ENCODE data around the gene SPDYE16.
"Not testable (repeated sequence)": the region's sequence is repeated elsewhere in the genome, so short reads cannot be mapped to it uniquely, and the experiment has no call there.

The SPDYE16 gene

GRCh38 chr7:76497918-76498582, 45.0 kb downstream of the SPDYE16 start:
- not testable (repeated sequence) for H3K27ac ChIP-seq (ENCODE audit: low read length); H3K4me3 ChIP-seq (ENCODE audit: low read length); H3K36me3 ChIP-seq (ENCODE audit: control insufficient read depth, low read depth, low read length); H3K9me3 ChIP-seq (ENCODE audit: control insufficient read depth, low read depth, low read length); H3K9ac ChIP-seq (ENCODE audit: low read length); H3K27me3 ChIP-seq (ENCODE audit: control insufficient read depth, insufficient read depth, low read length); H3K4me1 ChIP-seq (ENCODE audit: control insufficient read depth, low read depth, low read length)

GRCh38 chr7:76495717-76496116, 47.4 kb downstream of the SPDYE16 start:
- not testable (repeated sequence) for H3K27me3 ChIP-seq (ENCODE audit: control insufficient read depth, insufficient read depth, low read length); H3K27ac ChIP-seq (ENCODE audit: low read length); H3K36me3 ChIP-seq (ENCODE audit: control insufficient read depth, low read depth, low read length); H3K9ac ChIP-seq (ENCODE audit: low read length); H3K4me1 ChIP-seq (ENCODE audit: control insufficient read depth, low read depth, low read length); H3K9me3 ChIP-seq (ENCODE audit: control insufficient read depth, low read depth, low read length); H3K4me3 ChIP-seq (ENCODE audit: low read length)

DNA sequence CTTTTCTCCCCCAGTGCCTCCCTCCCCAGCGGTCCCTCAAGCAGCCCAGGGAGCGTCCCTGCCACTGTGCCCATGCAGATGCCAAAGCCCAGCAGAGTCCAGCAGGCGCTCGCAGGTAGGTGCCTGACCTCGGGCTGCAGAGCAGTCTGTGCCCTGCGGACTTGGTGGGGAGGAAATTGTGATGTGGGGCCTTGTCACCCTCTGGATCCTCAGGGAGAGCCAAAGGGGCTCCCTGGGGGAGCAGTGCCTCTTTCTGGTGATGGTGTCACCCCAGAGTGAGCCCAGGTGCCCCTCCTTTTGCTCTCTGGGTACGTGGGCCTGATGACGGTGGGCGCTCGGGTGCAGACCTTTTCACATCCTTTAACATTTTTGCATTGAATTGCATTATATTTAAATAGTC, 51.0 kb downstream of the SPDYE16 start:
- not testable (repeated sequence) for H3K27me3 ChIP-seq (ENCODE audit: control insufficient read depth, insufficient read depth, low read length); H3K4me3 ChIP-seq (ENCODE audit: low read length); H3K4me1 ChIP-seq (ENCODE audit: control insufficient read depth, low read depth, low read length); H3K9ac ChIP-seq (ENCODE audit: low read length); H3K27ac ChIP-seq (ENCODE audit: low read length); H3K36me3 ChIP-seq (ENCODE audit: control insufficient read depth, low read depth, low read length); H3K9me3 ChIP-seq (ENCODE audit: control insufficient read depth, low read depth, low read length)

DNA sequence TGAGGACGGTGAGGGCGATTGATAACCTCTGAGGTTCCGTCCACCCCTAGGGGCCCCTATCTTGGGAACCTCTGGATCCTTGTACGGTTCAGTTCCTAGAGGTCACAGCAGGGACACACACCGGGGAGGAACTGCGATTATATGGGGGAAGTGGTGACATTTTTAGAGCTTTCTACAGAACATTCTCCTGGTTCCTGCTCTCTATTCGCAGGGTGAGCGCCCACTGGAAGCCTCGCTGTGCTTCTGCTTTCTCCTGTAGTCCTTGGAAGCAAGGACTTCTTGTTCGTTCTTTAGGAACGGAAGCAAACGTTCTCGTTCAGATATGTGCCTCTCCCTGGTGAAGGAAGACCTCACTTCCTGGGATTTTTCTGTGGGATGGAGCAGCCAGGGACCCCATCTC, 55.1 kb downstream of the SPDYE16 start:
- not testable (repeated sequence) for H3K4me1 ChIP-seq (ENCODE audit: control insufficient read depth, low read depth, low read length); H3K9ac ChIP-seq (ENCODE audit: low read length); H3K27me3 ChIP-seq (ENCODE audit: control insufficient read depth, insufficient read depth, low read length); H3K36me3 ChIP-seq (ENCODE audit: control insufficient read depth, low read depth, low read length); H3K27ac ChIP-seq (ENCODE audit: low read length); H3K4me3 ChIP-seq (ENCODE audit: low read length); H3K9me3 ChIP-seq (ENCODE audit: control insufficient read depth, low read depth, low read length)

GRCh38 chr7:76486618-76487017, 56.5 kb downstream of the SPDYE16 start:
- H3K9ac ChIP-seq (ENCODE audit: low read length); H3K27ac ChIP-seq (ENCODE audit: low read length): not testable (repeated sequence)

GRCh38 chr7:76485822-76486610, 57.1 kb downstream of the SPDYE16 start:
- H3K36me3 ChIP-seq (ENCODE audit: control insufficient read depth, low read depth, low read length); H3K4me1 ChIP-seq (ENCODE audit: control insufficient read depth, low read depth, low read length); H3K27me3 ChIP-seq (ENCODE audit: control insufficient read depth, insufficient read depth, low read length); H3K4me3 ChIP-seq (ENCODE audit: low read length); H3K9me3 ChIP-seq (ENCODE audit: control insufficient read depth, low read depth, low read length); H3K27ac ChIP-seq (ENCODE audit: low read length); H3K9ac ChIP-seq (ENCODE audit: low read length): not testable (repeated sequence)

More at GRCh38 chr7:76486618-76487017, 56.5 kb downstream of the SPDYE16 start:
- H3K9me3 ChIP-seq (ENCODE audit: control insufficient read depth, low read depth, low read length); H3K4me3 ChIP-seq (ENCODE audit: low read length); H3K27me3 ChIP-seq (ENCODE audit: control insufficient read depth, insufficient read depth, low read length); H3K36me3 ChIP-seq (ENCODE audit: control insufficient read depth, low read depth, low read length); H3K4me1 ChIP-seq (ENCODE audit: control insufficient read depth, low read depth, low read length): not testable (repeated sequence)

DNA sequence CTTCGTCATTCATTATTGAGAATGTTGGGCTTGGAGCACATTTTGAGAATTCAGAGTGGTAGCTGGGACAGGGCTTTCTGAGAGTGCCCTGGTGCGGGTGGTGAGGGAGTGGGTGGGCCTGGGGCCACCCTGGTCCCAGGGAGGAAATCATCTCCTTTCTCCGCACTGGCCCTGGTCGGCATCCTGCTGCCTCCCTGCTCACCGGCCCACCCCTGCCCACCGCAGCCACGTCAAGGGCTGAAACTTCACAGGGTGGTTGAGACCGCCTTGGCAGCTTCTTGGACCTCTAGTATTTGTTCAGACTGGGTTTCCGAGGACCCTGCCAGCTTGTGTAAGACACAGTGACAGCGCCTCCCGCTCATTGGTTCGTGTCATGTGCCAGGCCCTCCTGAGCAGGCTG, 58.6 kb downstream of the SPDYE16 start:
- H3K9me3 ChIP-seq (ENCODE audit: control insufficient read depth, low read depth, low read length); H3K27ac ChIP-seq (ENCODE audit: low read length); H3K4me3 ChIP-seq (ENCODE audit: low read length): not testable (repeated sequence)

DNA sequence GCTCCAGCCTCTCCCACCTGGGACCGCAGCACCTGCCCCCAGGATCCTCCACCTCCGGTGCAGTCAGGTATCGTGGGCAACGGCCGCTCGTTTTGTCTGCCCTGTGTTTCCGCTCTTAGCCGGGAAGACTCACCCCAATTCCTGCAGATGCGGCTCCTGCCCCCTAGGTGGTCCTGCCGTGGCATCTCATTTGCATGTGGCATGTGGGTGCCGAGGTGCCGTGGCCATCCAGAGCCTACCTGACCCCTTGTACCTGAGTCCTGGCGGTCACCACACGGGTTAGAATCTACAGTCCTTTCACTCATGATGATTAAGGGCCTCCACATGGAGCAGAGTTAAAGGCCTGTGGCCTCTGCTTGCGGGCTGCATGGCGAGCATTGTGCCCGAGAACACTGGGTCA, 60.0 kb downstream of the SPDYE16 start:
- not testable (repeated sequence) for H3K9ac ChIP-seq (ENCODE audit: low read length); H3K36me3 ChIP-seq (ENCODE audit: control insufficient read depth, low read depth, low read length); H3K9me3 ChIP-seq (ENCODE audit: control insufficient read depth, low read depth, low read length); H3K4me1 ChIP-seq (ENCODE audit: control insufficient read depth, low read depth, low read length); H3K4me3 ChIP-seq (ENCODE audit: low read length); H3K27ac ChIP-seq (ENCODE audit: low read length); H3K27me3 ChIP-seq (ENCODE audit: control insufficient read depth, insufficient read depth, low read length)

More for the DNA sequence above, 58.6 kb downstream of the SPDYE16 start:
- H3K27me3 ChIP-seq (ENCODE audit: control insufficient read depth, insufficient read depth, low read length); H3K36me3 ChIP-seq (ENCODE audit: control insufficient read depth, low read depth, low read length); H3K4me1 ChIP-seq (ENCODE audit: control insufficient read depth, low read depth, low read length); H3K9ac ChIP-seq (ENCODE audit: low read length): not testable (repeated sequence)

GRCh38 chr7:76482660-76483059, 60.4 kb downstream of the SPDYE16 start:
- not testable (repeated sequence) for H3K4me3 ChIP-seq (ENCODE audit: low read length); H3K27me3 ChIP-seq (ENCODE audit: control insufficient read depth, insufficient read depth, low read length); H3K4me1 ChIP-seq (ENCODE audit: control insufficient read depth, low read depth, low read length); H3K9me3 ChIP-seq (ENCODE audit: control insufficient read depth, low read depth, low read length); H3K27ac ChIP-seq (ENCODE audit: low read length); H3K9ac ChIP-seq (ENCODE audit: low read length); H3K36me3 ChIP-seq (ENCODE audit: control insufficient read depth, low read depth, low read length)

All from iPS-18a (cell line).